Stimulated activated CD4-positive, alpha-beta T cell treated with anti-CD3 and anti-CD28 coated beads, TNF-alpha, amount 100 ng/mL, for 24 hours (primary cell): ENCODE measurements around the gene TEX9.
"Not testable (repeated sequence)": the region's sequence is repeated elsewhere in the genome, so short reads cannot be mapped to it uniquely, and the experiment has no call there.

Experiments
- DNase-seq, 3 experiments: peaks; one replicate each; pipeline ENCODE4 v3.0.0-alpha.2; 2020; ENCODE audit warnings: low read depth in 3 of 3

TEX9 gene

DNA sequence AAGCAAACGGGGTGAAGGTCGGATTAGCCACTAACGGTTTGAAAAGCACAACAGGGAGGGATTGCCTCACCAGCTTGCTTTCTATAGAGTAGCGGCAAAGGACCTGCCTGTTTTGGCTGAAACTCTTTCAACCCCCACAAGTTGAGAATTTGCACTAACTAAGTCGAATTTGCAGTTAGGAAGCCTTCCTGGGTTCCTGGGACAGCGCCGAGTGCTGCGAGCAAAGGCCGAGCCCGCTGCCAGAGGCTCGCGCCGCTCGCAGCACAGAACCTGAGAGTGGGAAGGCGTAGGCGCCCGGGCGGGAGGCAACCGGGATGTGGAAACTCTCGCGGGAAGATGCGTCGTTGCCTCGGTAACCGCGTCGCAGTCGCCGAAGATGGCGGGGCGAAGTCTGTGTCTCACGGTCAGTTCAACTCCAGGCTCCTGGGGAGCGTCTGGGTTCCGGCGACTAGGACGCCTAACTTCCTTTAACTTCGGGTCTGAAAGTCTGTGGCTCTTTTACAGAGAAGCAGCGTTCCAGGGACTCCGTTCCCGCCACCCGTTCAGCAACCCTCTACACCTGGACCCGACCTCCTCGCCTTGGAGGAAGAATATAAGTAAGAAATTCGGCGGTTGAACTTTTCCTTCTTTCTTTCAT is at the start of gene TEX9:
TSS of gene TEX9 (plus strand) at position 352 of the 637 bp plus-strand sequence. CDS start at position 377, 25 bp downstream.
- peak; percentile 29 to 80 (median 47) for DNase-seq

DNA sequence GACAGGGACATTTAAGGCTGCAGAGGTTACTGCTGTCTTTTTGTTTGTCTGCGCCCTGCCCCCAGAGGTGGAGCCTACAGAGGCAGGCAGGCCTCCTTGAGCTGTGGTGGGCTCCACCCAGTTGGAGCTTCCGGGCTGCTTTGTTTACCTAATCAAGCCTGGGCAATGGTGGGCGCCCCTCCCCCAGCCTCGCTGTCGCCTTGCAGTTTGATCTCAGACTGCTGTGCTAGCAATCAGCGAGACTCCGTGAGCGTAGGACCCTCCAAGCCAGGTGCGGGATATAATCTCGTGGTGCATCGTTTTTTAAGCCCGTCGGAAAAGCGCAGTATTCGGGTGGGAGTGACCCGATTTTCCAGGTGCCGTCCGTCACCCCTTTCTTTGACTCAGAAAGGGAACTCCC is 48.7 kb upstream of the TEX9 start:
- DNase-seq, result not testable (repeated sequence)

DNA sequence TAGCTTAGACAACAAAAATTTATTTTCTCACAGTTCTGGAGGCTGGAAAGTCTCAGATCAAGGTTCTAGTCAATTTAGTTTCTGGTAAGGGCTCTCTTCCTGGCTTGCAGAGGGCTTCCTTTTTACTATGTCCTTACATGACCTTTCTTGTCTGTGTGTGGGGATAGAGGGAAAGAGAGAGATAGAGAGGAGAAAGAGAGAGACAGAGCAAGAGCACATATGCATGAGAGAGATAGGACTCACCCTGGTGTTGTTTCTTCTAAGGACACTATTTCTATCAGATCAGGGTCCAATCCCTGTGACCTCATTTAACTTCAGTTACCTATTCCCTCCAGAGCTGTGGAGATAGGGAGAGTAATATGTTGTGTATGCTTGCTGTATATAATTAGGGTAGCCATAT is 44.9 kb upstream of the TEX9 start:
- no peak for DNase-seq

DNA sequence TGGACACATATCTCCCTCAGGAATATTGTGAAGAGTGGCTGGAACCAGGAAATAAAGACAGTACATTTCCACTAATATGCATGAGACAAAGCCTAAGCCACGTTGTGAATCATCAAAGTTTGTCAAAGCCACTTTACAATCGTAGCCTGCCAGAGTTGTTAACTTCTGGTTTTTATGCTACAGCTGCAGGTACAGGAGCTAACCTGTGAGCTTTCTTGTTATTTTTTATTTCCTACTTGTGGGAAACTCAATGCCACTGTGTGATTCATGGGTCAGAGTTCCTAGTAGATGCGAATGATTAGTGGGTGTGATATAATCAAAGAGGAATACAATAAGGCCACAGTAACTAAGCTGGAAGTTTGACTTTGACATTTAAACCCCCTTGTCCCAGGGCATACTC is 44.4 kb upstream of the TEX9 start:
- DNase-seq, result no peak

DNA sequence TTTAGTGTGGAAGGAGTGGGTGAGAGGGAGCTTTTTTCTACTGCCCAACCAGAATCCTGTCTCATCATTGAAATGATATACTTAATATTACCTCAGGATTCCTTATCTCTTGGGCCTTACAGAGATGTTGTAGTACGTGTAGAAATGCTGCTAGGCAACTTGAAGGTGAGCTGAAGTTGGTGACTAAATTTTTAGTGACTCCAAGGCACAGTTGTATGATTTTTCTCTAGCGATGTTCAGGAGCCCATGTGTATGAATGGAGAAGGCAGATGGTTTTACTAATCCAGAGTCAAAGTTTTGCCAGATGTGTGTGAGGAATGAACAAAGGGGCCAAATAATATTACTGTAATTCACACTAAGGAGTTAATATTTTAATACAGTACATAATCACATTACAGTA is 42.8 kb upstream of the TEX9 start:
- no peak for DNase-seq

DNA sequence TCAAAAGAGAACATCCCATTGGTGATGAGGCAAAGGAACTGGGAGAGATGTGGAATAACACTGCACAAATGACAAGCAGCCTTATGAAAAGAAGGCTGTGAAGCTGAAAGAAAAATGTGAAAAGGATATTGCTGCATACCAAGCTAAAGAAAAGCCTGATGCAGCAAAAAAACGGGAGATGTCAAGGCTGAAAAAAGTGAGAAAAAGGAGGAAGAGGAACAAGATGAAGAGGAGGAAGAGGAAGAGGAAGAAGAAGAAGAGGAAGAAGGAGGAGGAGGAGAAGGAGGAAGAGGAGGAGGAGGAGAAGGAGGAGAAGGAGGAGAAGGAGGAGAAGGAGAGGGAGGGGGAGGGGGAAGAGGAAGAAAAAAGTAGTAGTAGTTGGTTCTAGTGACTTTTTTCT is 41.8 kb upstream of the TEX9 start:
- DNase-seq, result no peak

DNA sequence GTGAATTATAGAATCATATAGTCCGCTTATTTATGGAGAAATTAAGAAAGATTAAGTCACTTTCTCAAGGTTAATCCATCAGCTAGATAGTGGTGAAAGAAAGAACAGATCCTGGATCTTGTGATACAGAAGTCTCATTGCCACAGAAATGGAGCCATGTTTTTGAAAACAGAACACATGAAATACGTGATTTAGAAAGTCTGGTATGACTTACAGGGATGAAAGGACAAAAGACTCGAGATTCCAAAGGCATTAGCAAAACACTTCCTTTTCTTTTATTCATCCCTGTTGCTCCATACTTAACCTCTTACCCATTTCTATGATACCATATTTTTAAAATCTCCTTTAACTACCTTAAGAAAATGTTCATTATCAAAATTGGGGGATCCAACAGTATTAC is 40.0 kb upstream of the TEX9 start:
- DNase-seq, result no peak

DNA sequence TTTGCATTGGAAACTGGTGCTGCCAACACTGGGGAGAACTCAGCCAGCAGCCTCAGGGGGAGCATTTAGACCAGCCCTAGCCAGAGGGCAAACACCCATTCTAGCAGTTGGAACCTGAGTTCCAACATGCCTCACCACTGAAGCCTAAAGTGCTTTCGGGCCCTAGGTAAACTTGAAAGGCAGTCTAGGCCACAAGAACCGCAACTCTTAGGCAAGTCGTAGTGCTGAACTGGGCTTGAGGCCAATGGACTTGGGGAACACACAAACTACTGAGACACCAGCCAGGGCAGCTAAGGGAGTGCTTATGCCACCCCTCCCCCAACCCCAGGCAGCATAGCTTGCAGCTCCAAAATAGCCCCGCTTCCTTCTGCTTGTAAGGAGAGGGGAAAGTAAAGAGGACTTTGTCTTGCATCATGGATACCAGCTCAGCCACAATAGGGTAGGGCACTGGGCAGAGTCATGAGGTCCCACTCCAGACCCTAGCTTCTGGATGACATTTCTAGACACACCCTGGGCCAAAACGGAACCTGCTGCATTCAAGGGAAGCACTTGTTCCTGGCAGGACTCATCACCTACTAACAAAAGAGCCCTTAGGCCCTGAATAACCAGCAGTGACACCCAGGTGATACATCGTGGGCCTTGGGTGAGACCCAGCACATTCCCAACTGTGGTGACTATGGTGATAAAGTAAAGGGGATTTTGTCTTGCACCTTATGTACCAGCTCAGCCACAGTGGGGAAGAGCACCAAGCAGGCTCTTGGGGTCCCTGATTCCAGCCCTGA is 37.3 kb upstream of the TEX9 start:
- no peak for DNase-seq

DNA sequence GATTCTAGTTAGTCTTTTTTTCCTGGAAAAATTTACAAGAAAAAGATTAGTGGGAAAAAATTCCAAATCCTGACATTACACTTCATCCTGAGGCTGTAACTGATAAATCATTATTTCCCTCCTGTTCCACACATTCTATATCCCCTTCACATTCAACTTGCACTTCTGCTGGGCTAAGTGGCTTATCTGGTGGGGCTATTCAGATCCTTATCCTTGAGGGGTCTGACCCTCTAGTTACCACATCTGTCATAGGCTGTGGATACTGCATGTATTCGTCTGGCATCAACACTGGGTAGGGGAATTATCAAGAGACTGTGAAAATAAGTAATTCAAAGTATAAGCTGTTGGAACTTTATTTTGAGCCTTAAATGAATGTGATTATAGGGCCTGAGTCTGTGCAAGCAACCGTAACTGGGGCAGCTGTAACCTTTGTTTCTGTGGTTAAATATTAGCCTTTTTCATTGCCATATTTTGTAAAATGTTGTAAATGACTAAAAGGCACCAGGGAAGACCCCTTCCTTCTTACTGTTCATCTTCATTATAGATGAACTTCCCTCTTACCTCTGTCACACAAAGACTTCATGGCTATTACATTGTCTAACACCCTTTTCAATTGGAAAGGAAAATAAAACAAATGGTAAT is 28.0 kb upstream of the TEX9 start:
- DNase-seq, result no peak

DNA sequence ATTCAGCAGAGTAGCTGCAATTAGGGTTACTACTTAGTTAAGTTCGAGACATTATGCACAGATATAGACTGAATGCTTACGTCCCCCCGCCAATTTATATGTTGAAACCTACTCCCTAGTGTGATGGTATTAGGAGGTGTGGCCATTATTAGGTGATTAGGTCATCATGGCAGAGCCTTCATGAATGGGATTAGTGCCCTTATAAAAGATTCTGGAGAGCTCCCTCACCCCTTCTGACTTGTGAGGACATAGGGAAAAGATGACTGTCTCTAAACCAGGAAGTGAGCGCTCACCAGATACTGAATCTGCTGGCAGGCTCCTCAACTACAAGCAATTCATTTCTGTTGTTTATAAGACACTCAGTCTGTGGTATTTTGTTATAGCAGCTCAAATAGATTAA is 25.6 kb upstream of the TEX9 start:
- no peak for DNase-seq

DNA sequence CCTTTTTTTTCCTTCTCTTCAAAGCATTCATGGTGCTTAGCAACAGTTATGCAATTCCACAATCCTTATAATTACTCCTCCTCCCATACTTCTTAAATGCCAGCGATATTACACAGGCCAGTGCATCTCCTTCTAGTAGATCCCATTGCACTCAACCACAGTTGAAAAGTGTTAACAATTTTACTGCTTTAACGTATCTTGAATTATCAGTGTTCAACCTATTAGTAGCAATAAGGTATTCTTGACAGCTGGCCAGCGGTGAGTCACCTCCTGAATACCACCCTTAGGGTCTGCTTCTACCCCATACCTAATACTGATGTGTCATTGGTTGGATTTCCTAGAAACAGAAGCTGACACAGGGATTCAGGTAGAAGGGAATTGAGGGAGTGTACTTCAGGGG is 24.0 kb upstream of the TEX9 start:
- no peak for DNase-seq

DNA sequence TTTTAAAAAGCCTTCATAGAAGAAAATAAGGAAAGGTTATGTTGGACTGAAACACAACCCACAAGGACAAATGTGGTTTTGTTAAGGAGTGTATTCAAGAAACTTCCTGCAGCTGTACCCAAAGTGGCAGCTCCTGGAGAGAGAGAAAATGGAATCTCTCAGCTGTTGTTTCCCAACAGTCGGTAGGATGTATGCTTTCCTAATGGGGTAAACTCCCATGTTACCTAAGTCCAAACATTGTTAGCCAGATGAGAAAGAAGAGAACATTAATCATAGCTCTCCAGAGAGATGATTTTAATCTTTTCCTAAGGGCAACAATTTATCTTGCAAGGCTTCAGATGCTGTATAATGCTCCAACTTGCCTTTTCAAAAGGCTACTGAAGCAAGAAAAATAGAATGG is 22.6 kb upstream of the TEX9 start:
- no peak for DNase-seq

DNA sequence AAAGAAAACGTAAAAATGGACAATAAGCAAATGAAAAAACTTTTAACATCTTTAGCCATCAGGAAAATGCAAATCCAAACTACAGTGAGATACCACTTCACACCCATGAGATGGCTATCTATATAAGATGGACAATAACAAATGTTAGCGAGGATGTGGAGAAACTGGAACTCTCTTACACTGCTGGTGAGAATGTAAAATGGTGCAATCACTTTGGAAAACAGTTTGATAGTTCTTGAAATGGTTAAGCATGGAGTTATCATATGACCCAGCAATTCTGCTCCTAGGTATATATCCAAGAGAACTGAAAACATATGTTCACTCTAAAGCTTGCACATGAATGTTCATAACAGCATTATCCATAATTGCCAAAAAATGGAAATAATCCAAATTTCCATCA is 21.3 kb upstream of the TEX9 start:
- DNase-seq, result no peak

DNA sequence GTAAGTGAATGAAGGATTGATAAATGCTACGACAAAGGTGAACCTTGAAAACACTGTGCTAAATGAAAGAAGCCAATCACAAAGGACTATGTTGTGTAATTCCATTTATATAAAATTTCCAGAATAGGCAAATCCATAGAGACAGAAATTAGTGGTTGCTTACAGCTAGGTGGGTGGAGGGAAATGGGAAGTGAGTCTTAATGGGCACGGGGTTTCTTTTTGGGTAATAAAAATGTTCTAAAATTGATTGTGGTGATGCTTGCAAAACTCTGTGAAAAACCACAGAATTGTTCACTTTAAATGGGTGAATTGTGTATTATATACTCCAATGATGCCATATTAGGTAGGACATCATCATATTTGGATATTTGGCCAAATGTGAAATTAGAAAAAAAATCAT is 20.9 kb upstream of the TEX9 start:
- no peak for DNase-seq

DNA sequence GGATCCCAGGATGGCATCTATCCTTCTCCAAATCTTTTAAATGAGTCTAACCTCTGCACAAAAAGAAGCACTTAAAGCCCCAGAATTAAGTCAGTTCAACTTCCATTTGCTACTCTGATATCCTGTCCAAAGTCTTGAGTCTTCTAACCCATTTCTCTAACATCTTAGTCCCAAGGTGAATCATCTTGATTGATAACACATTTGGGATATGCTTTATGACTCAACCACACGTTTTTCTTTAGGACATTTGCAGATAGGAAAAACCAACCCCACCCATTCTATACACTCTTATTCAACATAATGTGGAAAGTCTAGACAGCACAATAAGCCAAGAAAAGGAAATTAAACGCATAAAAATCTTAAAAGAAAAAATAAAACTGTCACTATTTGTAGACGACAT is 18.8 kb upstream of the TEX9 start:
- no peak for DNase-seq

DNA sequence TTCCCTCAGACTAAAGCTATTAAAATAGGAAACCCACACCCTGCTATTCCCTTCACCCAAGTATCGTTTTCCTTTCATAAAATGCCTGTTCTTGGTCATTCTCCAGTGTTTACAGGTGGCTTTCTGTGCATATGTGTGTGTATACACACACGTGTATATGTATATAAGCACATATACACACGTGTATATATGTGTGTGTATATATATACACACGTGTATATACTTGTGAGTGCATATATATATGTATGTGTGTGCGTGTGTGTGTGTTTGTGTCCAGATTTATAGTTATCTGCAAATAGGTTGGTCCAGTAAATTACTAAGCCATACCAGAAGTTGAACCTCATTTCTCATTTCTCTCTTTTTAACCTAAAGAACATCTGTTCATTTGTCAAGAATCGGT is 15.7 kb upstream of the TEX9 start:
- no peak for DNase-seq

DNA sequence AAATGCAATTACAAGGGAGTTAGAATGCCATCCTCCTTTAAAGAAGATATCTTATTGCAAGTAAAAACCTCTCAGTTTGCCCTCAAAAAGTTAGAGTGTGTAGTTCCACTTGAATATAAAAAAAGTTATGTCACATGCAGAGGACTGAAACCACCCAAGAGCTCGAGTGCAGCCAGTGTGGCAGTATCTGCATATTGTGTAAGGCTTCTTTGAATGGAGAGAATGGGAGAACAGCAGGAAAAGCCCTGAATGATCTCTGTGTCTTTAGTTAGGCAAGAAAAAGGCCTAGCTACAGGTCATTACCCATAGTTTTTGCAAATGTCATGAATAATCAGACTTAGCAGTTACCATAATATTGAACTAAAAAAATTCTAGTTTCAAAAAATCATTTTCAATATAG is 13.9 kb upstream of the TEX9 start:
- no peak for DNase-seq

DNA sequence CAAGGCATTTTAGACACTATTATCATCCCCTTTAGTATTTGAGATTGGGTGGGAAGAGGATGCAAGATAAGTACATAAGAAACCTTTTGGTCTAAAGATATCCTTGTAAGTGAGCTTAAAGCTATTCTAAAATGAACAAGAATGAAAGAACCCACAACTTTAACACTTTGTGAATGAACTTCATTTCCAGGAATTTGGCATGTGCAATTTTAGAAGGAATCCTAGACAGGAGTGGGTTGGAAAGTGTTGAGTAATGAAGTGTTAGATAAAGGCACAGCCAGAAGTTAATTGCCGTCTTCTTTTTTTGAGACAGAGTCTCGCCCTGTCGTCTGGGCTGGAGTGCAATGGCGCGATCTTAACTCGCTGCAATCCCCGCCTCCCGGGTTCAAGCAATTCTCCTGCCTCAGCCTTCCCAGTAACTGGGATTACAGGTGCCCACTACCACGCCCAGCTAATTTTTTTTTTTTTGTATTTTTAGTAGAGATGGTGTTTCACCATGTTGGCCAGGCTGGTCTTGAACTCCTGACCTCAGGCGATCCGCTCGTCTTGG is 13.2 kb upstream of the TEX9 start:
- no peak for DNase-seq

DNA sequence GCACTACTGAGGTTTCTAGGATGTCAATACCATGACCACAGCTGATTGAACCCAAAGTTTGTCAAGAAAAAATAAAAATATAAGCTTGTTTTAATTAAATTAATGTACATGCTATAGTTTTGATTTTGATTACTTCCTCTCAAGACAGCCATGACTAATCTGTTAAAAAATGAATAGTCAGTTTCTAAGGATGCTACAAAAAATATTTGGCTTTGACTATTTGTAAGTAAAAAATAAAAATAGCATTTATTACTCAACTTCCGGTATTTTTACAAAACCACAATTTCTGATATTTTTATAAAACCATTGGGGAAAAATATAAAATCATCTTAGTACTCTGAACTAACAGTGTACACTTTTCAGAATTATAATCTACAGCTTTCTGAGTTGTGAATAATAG is 12.1 kb upstream of the TEX9 start:
- DNase-seq, result no peak

DNA sequence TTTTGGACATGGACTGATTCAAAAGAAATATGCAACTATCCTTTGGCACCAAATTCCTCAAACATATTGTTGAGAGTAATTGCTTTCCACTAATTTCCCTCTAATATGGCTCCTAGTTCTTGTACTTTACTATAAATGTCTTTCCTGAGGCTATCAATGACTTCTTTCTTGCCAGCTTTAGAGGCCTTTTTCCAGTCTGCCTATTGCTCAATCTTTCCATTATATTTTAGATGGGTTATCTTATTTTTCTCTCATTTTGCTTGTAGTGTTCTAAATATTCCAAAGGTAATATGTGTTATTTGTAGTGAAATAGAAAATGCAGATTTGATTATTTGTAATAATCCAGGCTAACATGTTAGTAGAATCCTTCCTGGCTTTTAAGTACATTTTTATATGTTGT is 11.5 kb upstream of the TEX9 start:
- no peak for DNase-seq

DNA sequence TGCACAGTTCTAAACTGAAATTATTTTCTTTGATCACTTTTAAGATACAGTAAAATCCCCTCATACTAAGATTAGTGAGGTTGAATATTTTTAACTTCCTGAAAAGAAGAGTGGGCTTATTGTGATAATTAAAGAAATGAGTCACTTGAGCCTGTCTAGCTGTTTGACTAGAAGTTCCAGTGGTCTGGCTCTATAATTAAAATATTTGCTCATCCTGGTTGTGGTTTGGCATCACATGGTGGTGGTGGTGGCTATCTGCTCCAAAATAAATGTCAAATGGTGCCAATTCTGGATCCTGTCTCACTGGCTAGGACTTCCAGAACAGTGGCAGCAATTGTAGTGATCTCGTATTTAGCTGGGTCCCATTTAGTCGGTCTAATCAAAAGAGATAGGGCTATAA is 8.6 kb upstream of the TEX9 start:
- DNase-seq, result no peak

DNA sequence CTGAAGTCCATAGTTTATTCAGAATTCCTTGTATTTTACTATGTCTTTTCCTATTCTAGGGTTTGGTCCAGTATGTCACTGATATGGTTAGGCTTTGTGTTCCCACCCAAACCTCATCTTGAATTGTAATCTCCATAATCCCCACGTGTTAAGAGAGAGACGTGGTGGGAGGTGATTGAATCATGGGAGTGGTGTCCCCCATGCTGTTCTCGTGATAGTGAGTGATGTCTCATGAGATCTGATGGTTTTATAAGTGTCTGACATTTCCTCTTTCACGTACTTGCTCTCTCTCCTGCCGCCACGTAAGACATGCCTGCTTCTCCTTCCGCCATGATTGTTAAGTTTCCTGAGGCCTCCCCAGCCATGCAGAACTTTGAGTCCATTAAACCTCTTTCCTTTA is 6.6 kb upstream of the TEX9 start:
- no peak for DNase-seq

DNA sequence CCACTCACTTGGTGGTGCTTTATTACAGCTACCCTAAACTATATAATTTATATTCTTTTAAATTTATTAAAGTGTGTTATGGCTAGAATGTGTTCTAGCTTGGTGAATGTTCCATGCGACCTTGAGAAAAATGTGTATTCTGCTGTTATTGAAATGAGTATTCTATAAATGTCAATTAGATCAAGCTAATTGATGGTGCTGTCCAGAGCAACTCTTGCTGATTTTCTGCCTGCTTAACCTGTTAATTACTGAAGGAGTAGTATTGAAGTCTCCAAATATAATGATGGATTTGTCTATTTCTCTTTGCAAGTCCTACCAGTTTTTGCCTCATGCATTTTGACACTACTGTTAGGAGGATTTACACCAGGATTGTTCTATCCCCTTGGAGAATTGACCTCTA is 3.2 kb upstream of the TEX9 start:
- no peak for DNase-seq
